GM12874 (cell line): Measurements from ENCODE around the gene INTS1.

Source experiments
- CTCF ChIP-seq: IDR thresholded peaks from 2 replicates; pipeline ENCODE4 v1.5.1; 2011; ENCODE audit warnings: low read depth, mild to moderate bottlenecking, control low read depth, low read length, moderate library complexity; ENCODE audit not compliant: insufficient read depth

The INTS1 gene

GRCh38 chr7:1484569-1484968 is 19.6 kb downstream of the INTS1 start:
- no peak for TF ChIP-seq CTCF

- no peak for TF ChIP-seq CTCF
Observed at GRCh38 chr7:1483536-1484505, 20.4 kb downstream of the INTS1 start.

- TF ChIP-seq CTCF, result no peak
Observed at GRCh38 chr7:1483079-1483478, 21.1 kb downstream of the INTS1 start.

GRCh38 chr7:1481300-1481699 is 22.9 kb downstream of the INTS1 start:
- no peak for TF ChIP-seq CTCF

GRCh38 chr7:1480670-1481069 is 23.5 kb downstream of the INTS1 start:
- no peak for TF ChIP-seq CTCF

GRCh38 chr7:1479287-1479686 is 24.9 kb downstream of the INTS1 start:
- TF ChIP-seq CTCF, result no peak

- TF ChIP-seq CTCF, result no peak
Observed at GRCh38 chr7:1478480-1478879, 25.7 kb downstream of the INTS1 start.
